B cell (primary cell): ENCODE data around the gene CCDC102A. TPM values are rescaled to one million over a fixed set of nuclear protein-coding genes. Genes with fewer than 3 reads are reported as not detected.

ENCODE experiments used
- ATAC-seq: fragments of 200-7000 bp; cut with Tn5 transposase; one replicate; pipeline ENCODE4 v1.10.0; 2021; ENCODE audit warnings: low read depth, mild to moderate bottlenecking, moderate number of reproducible peaks, moderate library complexity
- CTCF ChIA-PET: fragments of 350-600 bp; sonication (Branson Sonifier 250); formaldehyde crosslinking; loops from one replicate; lab custom pipeline; 2021; ENCODE audit warnings: antibody characterized with exemption, inconsistent platforms; lab: Charles Lee
- POLR2A ChIA-PET: fragments of 350-600 bp; sonication (Branson Sonifier 250); formaldehyde crosslinking; loops from one replicate; lab custom pipeline; 2021; ENCODE audit warnings: antibody characterized with exemption; lab: Charles Lee
- DNase-seq: peaks from one replicate; pipeline ENCODE4 v3.0.0; 2013
- H2AFZ ChIP-seq: 2 replicates; pipeline ENCODE4 v1.6.1; 2012; ENCODE audit warnings: mild to moderate bottlenecking, low read depth, low read length; ENCODE audit not compliant: insufficient read depth, poor library complexity, severe bottlenecking
- H3K27ac ChIP-seq, 2 donors: 1 replicate in 1 of 2; 2 replicates in 1 of 2; pipeline ENCODE4 v1.5.1; 2012 to 2013; ENCODE audit warnings: low read length in 2 of 2, mild to moderate bottlenecking in 2 of 2, moderate library complexity in 1 of 2
- H3K27me3 ChIP-seq, 4 experiments: fragments of 200-600 bp in 1 of 4; sonication (generic) in 1 of 4; replicated peaks in 1 of 4; 1 replicate in 2 of 4; 2 replicates in 2 of 4; pipeline versions ENCODE4 v1.6.1 to v1.7.0; 2013 to 2016; ENCODE audit warnings: low read length in 3 of 4, mild to moderate bottlenecking in 2 of 4, mixed read lengths in 1 of 4, moderate library complexity in 1 of 4; ENCODE audit not compliant: insufficient read depth in 4 of 4, control insufficient read depth in 3 of 4; ENCODE audit errors: control extremely low read depth in 1 of 4
- H3K36me3 ChIP-seq, 2 experiments: replicated peaks in 1 of 2; 1 replicate in 1 of 2; 2 replicates in 1 of 2; pipeline versions ENCODE4 v1.6.1 to v1.7.1; 2013; ENCODE audit warnings: low read length in 1 of 2; ENCODE audit not compliant: insufficient read depth in 2 of 2, control insufficient read depth in 1 of 2; ENCODE audit errors: control extremely low read depth in 1 of 2, extremely low read depth in 1 of 2
- H3K4me1 ChIP-seq, 2 donors: fragments of 200-600 bp in 1 of 2; sonication (generic) in 1 of 2; 1 replicate in 1 of 2; 2 replicates in 1 of 2; pipeline versions ENCODE4 v1.5.1 to v1.6.1; 2013 to 2017; ENCODE audit warnings: low read length in 2 of 2; ENCODE audit not compliant: control insufficient read depth in 2 of 2, insufficient read depth in 2 of 2
- H3K4me2 ChIP-seq: replicated peaks from 2 replicates; pipeline ENCODE3; 2012; ENCODE audit warnings: mild to moderate bottlenecking, low read depth, low read length; ENCODE audit not compliant: poor library complexity, severe bottlenecking
- H3K4me3 ChIP-seq, 5 experiments: fragments of 200-600 bp in 1 of 5; sonication (generic) in 1 of 5; 1 replicate in 3 of 5; 2 replicates in 2 of 5; pipeline versions ENCODE4 v1.5.1 to v1.7.0; 2011 to 2016; ENCODE audit warnings: low read length in 4 of 5, mild to moderate bottlenecking in 4 of 5, low read depth in 2 of 5, control low read depth in 1 of 5, moderate library complexity in 1 of 5; ENCODE audit not compliant: insufficient read depth in 1 of 5; ENCODE audit errors: control extremely low read depth in 1 of 5, extremely low read depth in 1 of 5
- H3K79me2 ChIP-seq: fragments of 200-600 bp; sonication (generic); one replicate; pipeline ENCODE4 v1.6.0; 2016; ENCODE audit warnings: low read length; ENCODE audit not compliant: control insufficient read depth, insufficient read depth
- H3K9ac ChIP-seq: fragments of 200-600 bp; sonication (generic); 2 replicates; pipeline ENCODE4 v1.6.1; 2017; ENCODE audit warnings: mild to moderate bottlenecking, low read length, moderate library complexity
- H3K9me3 ChIP-seq, 3 donors: one replicate each; pipeline versions ENCODE4 v1.6.1 to v1.7.1; 2013; ENCODE audit warnings: low read length in 2 of 3; ENCODE audit not compliant: control insufficient read depth in 2 of 3, insufficient read depth in 1 of 3; ENCODE audit errors: control extremely low read depth in 1 of 3
- H4K20me1 ChIP-seq: 2 replicates; pipeline ENCODE4 v1.6.0; 2012; ENCODE audit warnings: mild to moderate bottlenecking, low read length; ENCODE audit not compliant: insufficient read depth, control insufficient read depth, poor library complexity, severe bottlenecking
- H3K27ac Mint-ChIP-seq: one replicate; pipeline ENCODE4 v1.8.0; 2021; ENCODE audit warnings: mixed read lengths
- H3K27me3 Mint-ChIP-seq: one replicate; pipeline ENCODE4 v1.8.0; 2021; ENCODE audit warnings: mixed read lengths
- H3K4me1 Mint-ChIP-seq: one replicate; pipeline ENCODE4 v1.8.0; 2021; ENCODE audit warnings: mixed read lengths
- H3K4me3 Mint-ChIP-seq: one replicate; pipeline ENCODE4 v1.8.0; 2021; ENCODE audit warnings: mixed read lengths
- H3K9me3 Mint-ChIP-seq: one replicate; pipeline ENCODE4 v1.8.0; 2022; ENCODE audit warnings: mixed read lengths; ENCODE audit not compliant: insufficient read depth
- EZH2 ChIP-seq: IDR thresholded peaks from 2 replicates; pipeline ENCODE4 v1.6.1; 2012; ENCODE audit warnings: borderline replicate concordance, low read depth, mild to moderate bottlenecking, moderate library complexity, low read length; ENCODE audit not compliant: insufficient read depth, poor library complexity, severe bottlenecking
- WGBS: methylation state at CpG from one replicate; pipeline ENCODE4 v1.1.5; 2013; ENCODE audit warnings: missing lambda C conversion rate; ENCODE audit not compliant: insufficient coverage; 5-methylcytosine and 5-hydroxymethylcytosine counted together
- intact Hi-C: fragments of 100-400 bp; cut with micrococcal nuclease; formaldehyde crosslinking; loops from one replicate; pipeline ENCODE4 v1.10.0; 2022
- polyA plus RNA-seq: library from polyadenylated mRNA; depleted of rRNA; stranded (reverse); fragments of >200 nt; gene quantifications from 2 replicates; pipeline ENCODE4 v1.2.3, GENCODE V29; 2012
- total RNA-seq, 2 donors: library from RNA; stranded (reverse); fragments of 120-200 nt in 1 of 2; gene quantifications; 1 replicate in 1 of 2; 2 replicates in 1 of 2; pipeline versions ENCODE4 v1.2.3 to v1.2.4, GENCODE V29; 2013 to 2022
- TF ChIP-seq, protein P1 (sequence below): fragments of 200-600 bp; IDR thresholded peaks from one replicate; pipeline ENCODE4 v1.8.0; 2022; ENCODE audit warnings: antibody characterized with exemption, mild to moderate bottlenecking

The CCDC102A gene
- total and polyA plus RNA-seq, 2 donors (not counting 1 experiment from before 2014, with no cell fraction given), result 14.5 to 14.7 TPM

DNA sequence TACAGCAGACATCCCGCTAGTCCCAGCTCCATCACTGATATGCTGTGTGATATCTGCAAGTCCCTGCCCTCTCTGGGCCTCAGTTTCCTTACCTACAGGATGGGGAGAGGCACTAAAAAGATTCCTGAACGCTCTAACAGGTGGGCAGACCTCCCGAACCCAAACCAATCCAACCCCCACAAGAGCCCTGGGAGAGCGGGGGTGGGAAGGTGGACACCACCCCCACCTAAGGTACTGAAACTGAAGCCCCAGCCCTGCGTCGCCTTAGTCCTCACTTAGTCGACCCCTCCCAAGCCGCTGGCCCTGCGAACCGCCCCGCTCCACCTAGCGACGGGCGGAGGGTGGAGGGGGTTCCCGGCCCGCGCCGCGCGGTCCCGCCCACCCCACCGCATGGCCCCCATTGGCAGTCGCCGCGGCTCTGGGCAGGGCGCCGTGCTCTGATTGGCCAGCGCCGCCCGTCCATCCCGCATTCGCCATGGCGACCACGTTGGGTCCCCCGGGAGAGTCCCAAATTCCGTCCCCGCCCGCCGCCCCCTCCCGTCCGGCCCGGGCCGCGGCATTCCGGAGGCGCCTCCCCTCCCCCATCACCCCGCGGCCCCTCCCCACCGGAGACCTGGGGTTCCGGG lies 578 bp downstream of the CCDC102A start:
- Histone ChIP-seq H3K27ac (peak overlapping the region; percentile 90 to 94), H3K4me1 (peaks cover 86 to 91% of the 10 kb centered on the region in 2 donors), H3K4me3 (peak overlapping the region in 4 of 5 experiments; percentile 56 to 73 (median 70)), H3K27me3 (no peaks in the 10 kb centered on the region), H3K4me2 (peak overlapping the region; percentile 92), H3K36me3 (no peaks in the 10 kb centered on the region), H2AFZ (peak overlapping the region; percentile 79), H4K20me1 (no peaks in the 10 kb centered on the region), H3K9ac (peak overlapping the region; percentile 77), H3K79me2 (peaks cover 4% of the 10 kb centered on the region), H3K9me3 (peaks cover 0 to 3% (median 0%) of the 10 kb centered on the region in 3 donors)
- ChIA-PET CTCF (interaction anchor here (0.8 to 3.4 kb wide), 3 partner anchors 11 to 40 kb away, joined by 3 to 43 read pairs (median 6); no protein-coding TSS in a partner anchor), POLR2A (interaction anchor here (1.0 to 2.8 kb wide), 3 partner anchors 8 to 17 kb away, joined by 3 to 8 read pairs (median 5); no protein-coding TSS in a partner anchor)
- peak overlapping the region; percentile 89 for H3K4me3 Mint-ChIP-seq
- WGBS, result under 1% methylated on average over 30 of the region's 50 CpGs
- H3K27ac Mint-ChIP-seq, result peak overlapping the region; percentile 96
- intact Hi-C loops, result loop anchor here (1.0 to 10.0 kb wide), 9 partner anchors 9 to 1111 kb away; partner anchors contain the start of genes AMFR, CIAPIN1, COQ9 and KATNB1
- peak; percentile 76 for ATAC-seq
- peaks cover 79% of the 10 kb centered on the region for H3K4me1 Mint-ChIP-seq
- TF ChIP-seq EZH2, result no peak
- TF ChIP-seq, protein P1, sequence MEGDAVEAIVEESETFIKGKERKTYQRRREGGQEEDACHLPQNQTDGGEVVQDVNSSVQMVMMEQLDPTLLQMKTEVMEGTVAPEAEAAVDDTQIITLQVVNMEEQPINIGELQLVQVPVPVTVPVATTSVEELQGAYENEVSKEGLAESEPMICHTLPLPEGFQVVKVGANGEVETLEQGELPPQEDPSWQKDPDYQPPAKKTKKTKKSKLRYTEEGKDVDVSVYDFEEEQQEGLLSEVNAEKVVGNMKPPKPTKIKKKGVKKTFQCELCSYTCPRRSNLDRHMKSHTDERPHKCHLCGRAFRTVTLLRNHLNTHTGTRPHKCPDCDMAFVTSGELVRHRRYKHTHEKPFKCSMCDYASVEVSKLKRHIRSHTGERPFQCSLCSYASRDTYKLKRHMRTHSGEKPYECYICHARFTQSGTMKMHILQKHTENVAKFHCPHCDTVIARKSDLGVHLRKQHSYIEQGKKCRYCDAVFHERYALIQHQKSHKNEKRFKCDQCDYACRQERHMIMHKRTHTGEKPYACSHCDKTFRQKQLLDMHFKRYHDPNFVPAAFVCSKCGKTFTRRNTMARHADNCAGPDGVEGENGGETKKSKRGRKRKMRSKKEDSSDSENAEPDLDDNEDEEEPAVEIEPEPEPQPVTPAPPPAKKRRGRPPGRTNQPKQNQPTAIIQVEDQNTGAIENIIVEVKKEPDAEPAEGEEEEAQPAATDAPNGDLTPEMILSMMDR, result peak; percentile 29
- no peaks in the 10 kb centered on the region for H3K27me3 Mint-ChIP-seq
- no peaks in the 10 kb centered on the region for H3K9me3 Mint-ChIP-seq
- peak; percentile 95 for DNase-seq
